Muscle layer of duodenum (tissue), 2 donors: Measurements from ENCODE around the gene PTPRE.

Experiments used
- H3K27ac ChIP-seq: one replicate; pipeline ENCODE4 v1.7.0; 2013; ENCODE audit warnings: mild to moderate bottlenecking, low read length
- H3K27me3 ChIP-seq: one replicate; pipeline ENCODE4 v1.7.0; 2013; ENCODE audit warnings: low read depth, mild to moderate bottlenecking, control low read depth, low read length
- H3K36me3 ChIP-seq, 2 donors: one replicate each; pipeline ENCODE4 v1.7.0; 2013; ENCODE audit warnings: low read length in 2 of 2, control low read depth in 1 of 2, mild to moderate bottlenecking in 1 of 2; ENCODE audit not compliant: insufficient read depth in 2 of 2, control insufficient read depth in 1 of 2
- H3K4me1 ChIP-seq, 2 donors: one replicate each; pipeline ENCODE4 v1.7.0; 2013; ENCODE audit warnings: low read length in 2 of 2, mild to moderate bottlenecking in 2 of 2, control low read depth in 1 of 2, moderate library complexity in 1 of 2; ENCODE audit not compliant: insufficient read depth in 2 of 2, control insufficient read depth in 1 of 2
- H3K4me3 ChIP-seq, 2 donors: one replicate each; pipeline ENCODE4 v1.7.0; 2013; ENCODE audit warnings: low read length in 2 of 2, low read depth in 1 of 2, mild to moderate bottlenecking in 1 of 2
- H3K9me3 ChIP-seq, 2 donors: one replicate each; pipeline ENCODE4 v1.7.0; 2013; ENCODE audit warnings: low read length in 2 of 2, control low read depth in 1 of 2, mild to moderate bottlenecking in 1 of 2; ENCODE audit not compliant: control insufficient read depth in 1 of 2
- donor health status: healthy.

Gene PTPRE

DNA sequence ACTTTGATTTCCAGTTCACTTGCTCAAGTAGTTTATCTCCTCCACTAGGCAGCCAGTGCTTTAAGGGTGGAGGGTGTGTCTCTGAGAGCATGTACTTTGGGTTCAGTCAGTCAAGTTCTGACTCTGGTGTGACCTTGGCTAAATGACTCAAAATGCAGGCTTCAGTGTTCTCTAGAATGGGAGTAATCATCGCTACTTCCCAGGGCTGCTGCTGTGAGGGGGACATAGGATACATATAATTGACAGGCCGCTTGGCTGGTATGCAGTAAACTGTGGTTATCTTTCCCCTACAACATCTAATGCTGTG, 3.5 kb downstream of the PTPRE start:
- H3K36me3 ChIP-seq: no peaks in the 10 kb centered on the region
- H3K27ac ChIP-seq: no peak overlapping the region
- peaks cover 3% of the 10 kb centered on the region for H3K27me3 ChIP-seq
- no peak overlapping the region for H3K4me3 ChIP-seq
- no peaks in the 10 kb centered on the region for H3K9me3 ChIP-seq
- H3K4me1 ChIP-seq: peaks cover 0 to 23% of the 10 kb centered on the region in 2 donors

DNA sequence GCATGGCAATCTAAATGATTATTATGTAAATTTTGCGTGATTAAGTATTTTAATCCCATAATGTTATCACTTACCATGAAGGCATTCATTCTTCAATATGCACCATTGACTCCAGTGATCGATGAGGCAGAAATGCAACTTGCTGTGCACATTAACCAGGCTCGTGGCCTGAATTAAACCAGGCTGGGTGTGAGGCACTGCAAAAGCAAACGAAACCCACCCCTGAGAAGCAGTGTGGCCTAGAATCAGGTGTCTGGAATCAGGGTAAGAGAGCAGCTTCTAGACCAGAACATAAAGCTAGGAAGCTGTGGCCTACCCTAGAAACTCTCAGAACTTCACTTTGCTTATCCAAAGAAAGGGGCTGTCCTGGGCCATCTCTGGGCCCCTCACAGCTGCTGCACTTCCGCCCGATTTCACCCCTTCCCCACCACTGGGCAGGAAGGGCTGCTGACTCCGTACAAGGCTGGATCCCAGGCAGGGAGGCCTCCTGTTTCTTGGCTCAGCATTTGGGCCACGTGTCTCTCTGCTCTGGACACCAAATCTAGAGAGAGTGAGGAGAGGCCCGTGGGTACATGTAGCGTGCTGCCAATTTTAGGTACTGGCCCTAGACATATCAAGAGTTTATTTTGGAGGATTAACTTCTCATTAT, 4.4 kb downstream of the PTPRE start:
- Histone ChIP-seq H3K36me3 (no peaks in the 10 kb centered on the region), H3K27me3 (peaks cover 3% of the 10 kb centered on the region), H3K4me3 (no peak overlapping the region), H3K27ac (no peak overlapping the region), H3K9me3 (no peaks in the 10 kb centered on the region), H3K4me1 (peaks cover 0 to 21% of the 10 kb centered on the region in 2 donors)

DNA sequence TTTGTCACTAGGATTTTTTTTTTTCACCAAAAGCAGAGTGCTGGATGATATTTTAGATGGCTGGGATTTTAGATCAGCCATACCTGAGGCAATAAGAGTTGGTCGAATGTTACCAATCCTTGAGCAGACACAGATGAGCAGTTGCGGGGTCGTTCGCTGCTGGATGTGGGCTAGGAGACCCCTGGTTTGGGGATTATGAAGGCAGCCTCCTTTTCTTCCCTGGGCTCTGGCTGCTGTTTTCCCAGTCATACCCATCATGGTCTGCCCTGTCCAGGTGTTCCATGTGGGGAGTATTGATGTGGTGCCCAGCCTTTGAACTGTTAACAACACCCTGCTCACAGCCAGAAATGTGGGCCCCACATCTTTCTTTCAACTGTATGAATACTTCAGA, 5.0 kb downstream of the PTPRE start:
- Histone ChIP-seq H3K36me3 (no peaks in the 10 kb centered on the region), H3K4me1 (peaks cover 0 to 17% of the 10 kb centered on the region in 2 donors), H3K9me3 (no peaks in the 10 kb centered on the region), H3K27ac (no peak overlapping the region), H3K4me3 (no peak overlapping the region), H3K27me3 (peaks cover 3% of the 10 kb centered on the region)

DNA sequence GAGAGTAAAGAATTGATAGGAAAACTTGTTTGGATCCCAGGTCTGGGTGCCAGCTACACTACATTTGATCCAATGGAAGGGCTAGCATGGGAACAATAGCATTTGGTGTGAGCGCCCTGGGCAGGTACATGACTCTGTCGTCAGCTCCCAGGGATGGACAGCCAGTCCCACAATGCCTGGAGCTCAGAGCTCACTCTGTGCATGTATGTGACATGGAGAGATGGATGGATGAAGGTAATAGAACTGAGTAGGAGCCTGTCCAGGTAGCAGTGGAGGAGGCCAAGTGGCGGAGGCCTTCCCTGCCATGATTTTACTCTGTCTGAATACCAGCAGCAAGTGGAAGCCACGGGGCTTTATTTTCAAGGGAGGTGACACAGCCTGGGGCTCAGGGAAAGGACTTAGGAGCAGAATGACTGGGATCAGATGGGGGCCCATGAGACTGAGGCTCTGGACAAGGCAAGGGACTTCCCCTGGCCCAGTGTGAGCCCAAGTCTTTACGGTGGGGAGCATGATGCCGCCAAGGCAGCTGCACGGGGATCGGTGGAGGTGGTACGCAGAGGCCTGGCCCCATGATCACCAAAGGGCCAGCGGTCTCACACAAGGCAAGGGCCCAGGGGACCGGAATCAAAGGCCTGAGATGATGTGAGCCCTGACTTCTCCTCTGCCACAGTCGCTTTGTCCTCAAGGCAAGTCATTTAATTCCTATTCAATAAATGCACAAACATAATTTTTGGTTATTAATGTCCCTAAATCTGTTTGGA, 5.9 kb downstream of the PTPRE start:
- Histone ChIP-seq H3K27ac (no peak overlapping the region), H3K27me3 (peaks cover 3% of the 10 kb centered on the region), H3K4me1 (peaks cover 0 to 12% of the 10 kb centered on the region in 2 donors), H3K36me3 (no peaks in the 10 kb centered on the region), H3K4me3 (no peak overlapping the region), H3K9me3 (no peaks in the 10 kb centered on the region)

DNA sequence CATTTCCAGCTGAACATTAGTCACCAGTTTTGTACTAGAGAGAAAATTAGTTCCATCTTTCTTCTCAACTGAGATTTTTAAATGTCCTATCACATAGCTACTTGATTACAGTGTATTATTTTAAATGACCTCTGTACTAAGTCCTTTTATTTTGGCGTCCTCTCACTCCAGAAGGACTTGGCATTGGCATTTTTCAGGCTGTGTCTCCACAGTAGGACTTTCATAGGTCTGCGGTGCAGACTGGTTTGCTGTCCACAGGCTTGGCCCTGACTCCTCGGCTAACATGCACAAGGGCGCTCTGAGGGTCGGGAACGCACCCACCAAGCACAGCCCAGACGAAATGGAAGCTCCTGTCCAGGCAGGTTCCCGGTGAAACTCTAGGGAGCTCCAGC, 6.5 kb downstream of the PTPRE start:
- Histone ChIP-seq H3K9me3 (no peaks in the 10 kb centered on the region), H3K27me3 (no peaks in the 10 kb centered on the region), H3K4me1 (peaks cover 0 to 6% of the 10 kb centered on the region in 2 donors), H3K36me3 (no peaks in the 10 kb centered on the region), H3K27ac (no peak overlapping the region), H3K4me3 (no peak overlapping the region)

DNA sequence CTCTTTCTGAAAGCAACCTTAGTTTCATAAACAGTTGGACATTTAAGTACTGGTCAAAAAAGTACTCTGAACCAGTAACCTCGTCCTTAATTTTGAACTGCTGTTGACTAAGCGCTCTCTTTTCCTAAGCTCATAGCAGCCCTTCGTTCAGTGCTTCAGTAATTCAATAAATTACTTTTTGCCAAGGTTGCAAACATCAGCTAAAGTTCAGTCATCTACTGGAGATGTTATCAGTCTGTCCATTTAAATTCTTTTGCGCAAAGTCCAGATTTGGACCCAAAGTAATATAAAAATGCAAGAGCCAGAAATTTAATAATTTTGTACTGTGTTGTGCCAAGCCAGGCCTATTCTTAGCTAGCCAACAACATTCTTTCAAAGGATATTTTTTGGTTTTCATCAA, 8.4 kb downstream of the PTPRE start:
- Histone ChIP-seq H3K36me3 (no peaks in the 10 kb centered on the region), H3K4me3 (no peak overlapping the region), H3K9me3 (no peaks in the 10 kb centered on the region), H3K4me1 (peaks cover 5 to 6% of the 10 kb centered on the region in 2 donors), H3K27me3 (no peaks in the 10 kb centered on the region), H3K27ac (no peak overlapping the region)

DNA sequence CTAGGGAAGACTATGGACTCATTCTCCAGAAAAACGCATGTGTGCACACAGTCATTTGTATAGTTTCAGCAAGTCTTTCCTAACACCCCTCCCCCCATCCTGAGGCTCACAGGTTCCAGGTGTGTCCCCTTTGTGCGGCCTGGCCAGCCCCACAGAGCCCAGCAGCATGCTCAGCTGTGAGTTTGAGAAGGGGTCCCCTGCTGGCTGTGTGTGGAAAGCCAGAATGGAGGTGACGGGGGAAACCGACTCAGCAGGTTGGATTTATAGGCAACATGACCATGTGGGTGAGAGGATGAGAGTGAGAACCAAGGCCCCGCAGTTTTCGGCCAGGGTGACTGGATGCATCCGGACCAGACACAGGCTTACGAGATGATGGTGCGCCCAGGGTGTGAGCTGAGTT, 9.9 kb downstream of the PTPRE start:
- H3K27ac ChIP-seq: no peak overlapping the region
- H3K4me3 ChIP-seq: no peak overlapping the region
- peaks cover 6 to 14% of the 10 kb centered on the region in 2 donors for H3K4me1 ChIP-seq
- no peaks in the 10 kb centered on the region for H3K9me3 ChIP-seq
- H3K27me3 ChIP-seq: no peaks in the 10 kb centered on the region
- H3K36me3 ChIP-seq: no peaks in the 10 kb centered on the region

DNA sequence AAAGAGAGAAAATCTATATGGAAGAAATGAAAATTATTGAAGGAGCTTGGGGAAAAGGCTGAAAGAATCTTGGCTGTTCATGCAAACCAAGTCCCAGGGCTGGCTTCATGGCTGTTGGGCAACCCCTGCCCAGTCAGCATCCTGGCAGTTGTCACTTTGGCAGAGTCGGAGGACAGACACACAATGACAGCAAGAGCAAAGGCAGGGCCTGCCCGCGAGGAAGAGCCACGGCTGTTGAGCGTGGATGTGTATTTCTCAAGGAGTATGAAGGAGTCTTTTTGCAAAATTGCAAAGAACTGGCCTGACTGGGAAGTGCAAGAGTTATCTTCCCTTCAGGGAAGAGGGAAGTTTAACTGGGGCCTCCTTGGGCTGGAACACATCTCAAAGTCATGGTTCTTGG, 11.7 kb downstream of the PTPRE start:
- Histone ChIP-seq H3K4me1 (peaks cover 6 to 14% of the 10 kb centered on the region in 2 donors), H3K27ac (no peak overlapping the region), H3K36me3 (no peaks in the 10 kb centered on the region), H3K4me3 (no peak overlapping the region), H3K9me3 (no peaks in the 10 kb centered on the region), H3K27me3 (no peaks in the 10 kb centered on the region)

DNA sequence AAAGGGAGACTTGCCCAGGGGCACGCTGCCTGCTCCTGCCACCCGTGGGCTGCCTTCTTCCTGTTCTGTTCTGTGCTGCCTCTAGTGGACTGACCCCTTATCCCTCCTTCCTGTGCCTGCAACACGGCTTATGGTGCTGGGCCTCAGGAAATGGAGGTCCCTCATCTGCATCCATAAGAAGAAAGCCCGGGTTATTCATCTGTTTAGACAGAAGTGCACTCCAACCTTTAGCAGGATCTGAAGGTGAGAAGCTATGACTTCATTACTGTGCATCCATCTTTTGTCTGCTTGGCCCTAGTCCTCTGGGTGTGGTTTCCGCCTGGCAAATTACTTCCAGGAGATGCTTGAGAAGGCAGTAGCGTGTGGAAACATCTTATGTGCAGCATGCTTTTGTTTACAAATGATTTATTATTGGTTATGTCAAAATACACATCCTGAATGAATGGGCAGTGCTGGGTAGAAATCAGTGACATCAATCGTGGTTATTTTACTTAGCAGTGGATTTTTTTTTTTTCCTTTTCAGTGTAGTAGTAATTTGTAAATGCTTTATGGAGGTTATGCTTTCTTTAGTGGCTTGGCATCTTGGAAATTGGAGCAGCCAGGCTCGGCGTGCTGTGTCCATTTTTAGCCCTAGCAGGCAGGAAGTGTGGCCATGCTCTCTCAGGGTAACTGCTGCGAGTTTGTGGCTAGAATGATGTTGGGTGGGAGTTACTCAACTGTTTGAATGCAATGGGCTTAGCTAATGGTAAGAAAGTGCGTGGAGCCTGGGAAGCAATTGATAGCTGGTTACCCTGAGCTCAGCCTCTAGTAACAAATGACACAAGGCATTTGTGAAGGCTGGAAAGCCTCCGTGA, 12.7 kb downstream of the PTPRE start:
- no peaks in the 10 kb centered on the region for H3K27me3 ChIP-seq
- H3K27ac ChIP-seq: peak overlapping the region; percentile 32
- peaks cover 6 to 14% of the 10 kb centered on the region in 2 donors for H3K4me1 ChIP-seq
- H3K4me3 ChIP-seq: no peak overlapping the region
- no peaks in the 10 kb centered on the region for H3K9me3 ChIP-seq
- H3K36me3 ChIP-seq: no peaks in the 10 kb centered on the region

DNA sequence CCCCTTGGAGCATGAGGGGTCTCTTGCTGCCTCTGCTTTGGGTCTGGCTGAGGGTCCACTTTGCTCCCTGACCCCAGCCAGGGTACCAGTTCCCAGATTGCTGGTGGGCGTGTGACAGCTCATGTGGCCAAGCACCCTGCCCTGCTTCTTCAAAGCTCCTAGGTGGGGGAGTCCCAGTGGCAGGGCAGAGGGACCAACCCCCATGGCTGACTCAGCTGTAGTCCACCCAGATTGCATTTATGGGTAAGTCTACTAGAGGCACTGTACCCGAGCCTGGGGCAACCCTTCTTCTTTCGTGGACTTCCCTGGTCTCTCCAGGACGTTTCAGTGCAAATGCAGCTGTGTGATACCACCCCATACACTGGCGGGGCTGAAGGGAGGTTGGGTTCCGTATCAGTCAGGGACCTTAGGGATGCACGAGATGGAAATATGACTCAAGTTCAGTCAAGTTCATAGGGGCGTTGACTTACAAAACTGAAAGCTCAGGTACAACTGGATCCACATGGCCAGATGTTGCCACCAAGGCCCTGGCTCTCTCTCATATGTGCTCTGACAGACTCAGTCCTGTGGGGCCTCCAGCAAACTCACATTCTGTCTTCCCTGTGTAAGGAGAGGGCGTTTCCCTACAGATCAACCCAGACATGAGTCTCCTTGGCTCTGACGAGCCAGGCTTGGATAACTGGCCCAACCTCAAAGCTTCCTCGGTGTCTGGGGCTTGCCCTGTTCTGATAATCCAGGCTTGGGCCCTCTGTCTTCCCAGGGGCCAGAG, 13.6 kb downstream of the PTPRE start:
- no peaks in the 10 kb centered on the region for H3K36me3 ChIP-seq
- H3K4me3 ChIP-seq: no peak overlapping the region
- peaks cover 6 to 14% of the 10 kb centered on the region in 2 donors for H3K4me1 ChIP-seq
- H3K27me3 ChIP-seq: no peaks in the 10 kb centered on the region
- H3K9me3 ChIP-seq: no peaks in the 10 kb centered on the region
- H3K27ac ChIP-seq: peak overlapping the region; percentile 32
